GM23248 (cell line): ENCODE results near the gene NCR2. TPM values are rescaled to one million over a fixed set of nuclear protein-coding genes. Genes with fewer than 3 reads are reported as not detected.

Experiments
- DNase-seq: peaks from one replicate; pipeline ENCODE4 v3.0.0-alpha.2; 2015
- H2AFZ ChIP-seq: fragments of 200-600 bp; sonication (generic); 2 replicates; pipeline ENCODE4 v1.6.1; 2016; ENCODE audit warnings: antibody characterized with exemption
- H3F3A ChIP-seq: fragments of 200-600 bp; sonication (generic); 2 replicates; pipeline ENCODE4 v1.6.1; 2016; ENCODE audit warnings: mild to moderate bottlenecking, antibody characterized with exemption, mixed run types; ENCODE audit not compliant: insufficient read depth
- H3K27ac ChIP-seq: fragments of 200-600 bp; sonication (generic); 2 replicates; pipeline ENCODE4 v1.5.1; 2016; ENCODE audit warnings: mild to moderate bottlenecking
- H3K27me3 ChIP-seq: fragments of 200-600 bp; sonication (generic); replicated peaks from 2 replicates; pipeline ENCODE4 v1.6.1; 2016; ENCODE audit warnings: mild to moderate bottlenecking; ENCODE audit not compliant: insufficient read depth
- H3K36me3 ChIP-seq: fragments of 200-600 bp; sonication (generic); 2 replicates; pipeline ENCODE4 v1.6.1; 2016; ENCODE audit warnings: low read depth, mild to moderate bottlenecking
- H3K4me1 ChIP-seq: fragments of 200-600 bp; sonication (generic); 2 replicates; pipeline ENCODE4 v1.6.1; 2016; ENCODE audit warnings: mild to moderate bottlenecking; ENCODE audit not compliant: insufficient read depth
- H3K4me2 ChIP-seq: fragments of 200-600 bp; sonication (generic); one replicate; pipeline ENCODE4 v1.6.1; 2016; ENCODE audit warnings: mild to moderate bottlenecking; ENCODE audit not compliant: unreplicated experiment
- H3K4me3 ChIP-seq: fragments of 200-600 bp; sonication (generic); 2 replicates; pipeline ENCODE4 v1.5.1; 2016; ENCODE audit warnings: mild to moderate bottlenecking
- H3K79me2 ChIP-seq: fragments of 200-600 bp; sonication (generic); 2 replicates; pipeline ENCODE4 v1.6.1; 2016; ENCODE audit warnings: mild to moderate bottlenecking; ENCODE audit not compliant: insufficient read depth
- H3K9ac ChIP-seq: fragments of 200-600 bp; sonication (generic); 2 replicates; pipeline ENCODE4 v1.6.1; 2016; ENCODE audit warnings: mild to moderate bottlenecking
- H3K9me2 ChIP-seq: fragments of 200-600 bp; sonication (generic); 2 replicates; pipeline ENCODE4 v1.6.1; 2016; ENCODE audit warnings: mixed run types, mild to moderate bottlenecking, moderate library complexity; ENCODE audit not compliant: insufficient read depth
- H3K9me3 ChIP-seq: fragments of 200-600 bp; sonication (generic); one replicate; pipeline ENCODE4 v1.6.1; 2017; ENCODE audit warnings: low read depth
- H4K20me1 ChIP-seq: fragments of 200-600 bp; sonication (generic); 2 replicates; pipeline ENCODE4 v1.6.0; 2016; ENCODE audit not compliant: insufficient read depth
- EZH2 ChIP-seq: fragments of 200-600 bp; sonication (generic); IDR thresholded peaks from 2 replicates; pipeline ENCODE4 v1.6.1; 2018; ENCODE audit warnings: antibody characterized with exemption, mild to moderate bottlenecking; ENCODE audit not compliant: insufficient read depth, poor library complexity, severe bottlenecking
- EZH2phosphoT487 ChIP-seq: fragments of 200-600 bp; sonication (generic); IDR thresholded peaks from 2 replicates; pipeline ENCODE4 v1.6.1; 2018; ENCODE audit warnings: antibody characterized with exemption, moderate library complexity, mild to moderate bottlenecking, low read depth; ENCODE audit not compliant: insufficient read depth
- WGBS, 2 experiments: methylation state at CpG; one replicate each; pipeline ENCODE4 v1.1.6; 2015 to 2017; ENCODE audit warnings: low lambda C conversion rate in 2 of 2, low coverage in 1 of 2; ENCODE audit errors: missing lambda C conversion rate in 2 of 2; 5-methylcytosine and 5-hydroxymethylcytosine counted together
- in situ Hi-C: fragments of 300-500 bp; cut with MboI; formaldehyde crosslinking; loops from 2 replicates; pipeline ENCODE4 v1.15.0; 2020
- polyA plus RNA-seq: library from polyadenylated mRNA; unstranded; fragments of >200 nt; fragmentation: Nextera tagmentation; extraction: Ambion mirVana; gene quantifications from 2 replicates; pipeline ENCODE4 v1.2.1, GENCODE V29; 2016
- total RNA-seq: library from RNA; depleted of rRNA; stranded (reverse); fragments of >200 nt; shearing (Covaris generic); gene quantifications from 2 replicates; pipeline ENCODE4 v1.2.3, GENCODE V29; 2014

NCR2 gene
- total and polyA plus RNA-seq, 2 experiments from 2014 or later, result not detected

- Histone ChIP-seq H2AFZ (no peak overlapping the region), H3K9me3 (no peaks in the 10 kb centered on the region), H3K4me2 (no peak overlapping the region), H3K9me2 (no peaks in the 10 kb centered on the region), H3K79me2 (no peaks in the 10 kb centered on the region), H3K9ac (no peak overlapping the region), H3F3A (no peaks in the 10 kb centered on the region), H3K36me3 (no peaks in the 10 kb centered on the region), H3K27ac (no peak overlapping the region), H3K27me3 (peaks cover 49% of the 10 kb centered on the region), H3K4me3 (no peak overlapping the region), H3K4me1 (no peaks in the 10 kb centered on the region), H4K20me1 (no peaks in the 10 kb centered on the region)
- no peak for DNase-seq
- 33 to 34% methylated on average over 4 of the region's 4 CpGs for WGBS, 2 experiments
- no peak for TF ChIP-seq EZH2phosphoT487
- no peak for TF ChIP-seq EZH2
- in situ Hi-C loops, result no loop called here
Measured at GRCh38 chr6:41325446-41326066, 9.9 kb upstream of the NCR2 start.

DNA sequence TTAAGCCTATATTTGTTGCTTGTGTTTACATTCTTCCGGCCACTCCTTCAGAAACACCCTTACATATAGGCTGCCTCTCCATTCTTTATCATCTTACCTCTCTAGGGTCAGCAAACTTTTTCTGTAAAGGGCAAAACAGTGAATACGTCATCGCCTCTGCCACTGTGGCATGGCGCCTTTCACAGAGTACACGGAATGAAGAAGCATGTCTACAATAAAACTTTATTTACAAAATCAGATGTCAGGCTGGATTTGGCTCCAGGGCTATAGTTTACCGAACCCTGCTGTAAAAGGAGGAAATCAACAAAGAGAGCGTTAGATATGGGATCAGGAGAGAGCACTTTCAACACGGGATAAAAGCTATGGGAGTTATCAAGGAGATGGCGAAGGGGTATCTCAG is 9.3 kb upstream of the NCR2 start:
- no peak overlapping the region for H3K27ac ChIP-seq
- no peaks in the 10 kb centered on the region for H3F3A ChIP-seq
- H3K9me2 ChIP-seq, result no peaks in the 10 kb centered on the region
- DNase-seq, result no peak
- WGBS, 2 experiments, result 36 to 37% methylated on average over 9 of the region's 9 CpGs
- no peak overlapping the region for H3K4me3 ChIP-seq
- no peaks in the 10 kb centered on the region for H3K36me3 ChIP-seq
- H3K4me1 ChIP-seq, result no peaks in the 10 kb centered on the region
- in situ Hi-C loops, result no loop called here
- TF ChIP-seq EZH2phosphoT487 (no peak), EZH2 (no peak)
- no peaks in the 10 kb centered on the region for H3K9me3 ChIP-seq
- no peaks in the 10 kb centered on the region for H4K20me1 ChIP-seq
- H3K79me2 ChIP-seq, result no peaks in the 10 kb centered on the region
- no peak overlapping the region for H3K4me2 ChIP-seq
- H3K9ac ChIP-seq, result no peak overlapping the region
- peaks cover 49% of the 10 kb centered on the region for H3K27me3 ChIP-seq
- H2AFZ ChIP-seq, result no peak overlapping the region

DNA sequence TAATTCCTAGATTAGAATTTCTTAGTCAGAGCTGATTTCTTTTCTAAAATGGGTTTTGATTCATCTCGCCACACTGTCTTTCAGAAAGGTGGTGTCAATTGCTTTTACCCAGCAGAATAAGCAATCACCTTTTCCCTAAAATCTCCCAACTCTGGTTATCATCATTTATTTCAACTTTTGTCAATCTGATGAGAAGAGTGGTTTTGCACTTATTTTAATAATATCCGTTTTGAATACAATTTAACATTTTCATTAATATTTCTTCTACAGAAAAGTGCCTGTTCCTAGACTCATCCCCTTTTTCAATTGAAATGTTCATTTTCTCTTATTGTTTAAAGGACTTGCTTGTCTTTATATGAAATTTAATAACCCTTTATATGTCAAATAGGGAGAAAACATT is 8.2 kb upstream of the NCR2 start:
- H3K4me2 ChIP-seq, result no peak overlapping the region
- no peaks in the 10 kb centered on the region for H3K79me2 ChIP-seq
- no peaks in the 10 kb centered on the region for H3K36me3 ChIP-seq
- no peak overlapping the region for H3K27ac ChIP-seq
- DNase-seq, result no peak
- no peak overlapping the region for H2AFZ ChIP-seq
- no peaks in the 10 kb centered on the region for H4K20me1 ChIP-seq
- in situ Hi-C loops, result no loop called here
- no peaks in the 10 kb centered on the region for H3K9me3 ChIP-seq
- TF ChIP-seq EZH2phosphoT487 (no peak), EZH2 (no peak)
- no peak overlapping the region for H3K9ac ChIP-seq
- no peaks in the 10 kb centered on the region for H3F3A ChIP-seq
- 17 to 25% methylated on average over 2 of the region's 2 CpGs for WGBS, 2 experiments
- H3K4me3 ChIP-seq, result no peak overlapping the region
- no peaks in the 10 kb centered on the region for H3K4me1 ChIP-seq
- H3K27me3 ChIP-seq, result peaks cover 49% of the 10 kb centered on the region
- no peaks in the 10 kb centered on the region for H3K9me2 ChIP-seq

DNA sequence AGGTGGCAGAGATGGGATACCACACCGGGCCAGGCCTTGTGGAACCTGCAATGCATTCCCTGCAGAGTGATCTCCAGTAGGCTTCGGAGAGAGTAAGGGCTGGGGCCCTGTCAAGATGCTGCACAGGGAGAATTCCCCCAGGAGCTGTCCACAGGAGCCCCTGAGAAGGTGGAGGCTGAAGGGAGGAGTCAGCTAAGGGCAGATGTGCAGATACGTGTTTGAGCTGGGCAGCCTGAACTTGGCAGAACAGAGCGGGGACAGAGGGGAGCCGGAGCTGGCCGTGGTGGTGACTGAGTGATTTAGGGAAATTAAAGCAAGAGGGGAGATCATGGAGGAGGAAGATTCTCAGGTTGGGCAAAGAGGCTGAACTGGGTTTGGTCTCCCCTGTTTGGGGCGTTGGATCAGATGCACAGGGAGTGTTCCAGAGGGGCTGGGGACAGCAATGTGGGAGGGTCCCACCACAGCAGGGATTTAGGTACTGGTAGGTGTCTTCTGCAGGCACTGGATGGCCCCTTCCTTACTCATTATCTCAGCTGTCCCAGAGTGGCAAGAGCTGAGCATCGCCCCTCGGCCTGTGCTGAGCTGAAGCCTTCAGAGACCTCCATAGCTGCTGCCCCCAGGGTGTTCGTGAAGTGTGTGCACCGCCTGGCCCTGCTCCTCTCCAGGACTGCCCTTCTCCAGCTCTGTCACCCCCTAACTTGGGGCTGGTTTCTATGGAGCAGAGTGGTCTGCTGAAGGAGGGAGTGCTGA is 3.8 kb upstream of the NCR2 start:
- WGBS, 2 experiments, result 60 to 69% methylated on average over 10 to 11 of the region's 11 CpGs
- Histone ChIP-seq H3K4me3 (no peak overlapping the region), H2AFZ (no peak overlapping the region), H3K4me2 (no peak overlapping the region), H3K9ac (no peak overlapping the region), H3K27me3 (peaks cover 16% of the 10 kb centered on the region; the same call in 1 of the 2 replicates), H3K4me1 (no peaks in the 10 kb centered on the region), H3K79me2 (no peaks in the 10 kb centered on the region), H3K27ac (no peak overlapping the region), H4K20me1 (no peaks in the 10 kb centered on the region), H3F3A (no peaks in the 10 kb centered on the region), H3K9me3 (no peaks in the 10 kb centered on the region), H3K36me3 (no peaks in the 10 kb centered on the region), H3K9me2 (no peaks in the 10 kb centered on the region)
- in situ Hi-C loops, result no loop called here
- DNase-seq, result no peak
- TF ChIP-seq EZH2phosphoT487 (no peak), EZH2 (no peak)
